HL-60 (cell line): ENCODE measurements around the gene PACS1.
"Not testable (repeated sequence)": the region's sequence is repeated elsewhere in the genome, so short reads cannot be mapped to it uniquely, and the experiment has no call there.

ENCODE experiments used
- POLR2AphosphoS5 ChIP-seq: IDR thresholded peaks from 2 replicates; pipeline ENCODE4 v1.6.1; 2012; ENCODE audit warnings: low read depth
- SPI1 ChIP-seq: IDR thresholded peaks from 2 replicates; pipeline ENCODE4 v1.6.1; 2012; ENCODE audit warnings: low read depth, mild to moderate bottlenecking, borderline replicate concordance
- TF ChIP-seq, protein P1 (sequence below): IDR thresholded peaks from one replicate; pipeline ENCODE4 v1.5.1; 2011; ENCODE audit warnings: low read length, control low read depth, inconsistent platforms; ENCODE audit not compliant: insufficient read depth
- TF ChIP-seq, protein P2 (sequence below): IDR thresholded peaks from 2 replicates; pipeline ENCODE4 v1.6.1; 2012; ENCODE audit warnings: low read depth; ENCODE audit not compliant: insufficient replicate concordance

DNA sequence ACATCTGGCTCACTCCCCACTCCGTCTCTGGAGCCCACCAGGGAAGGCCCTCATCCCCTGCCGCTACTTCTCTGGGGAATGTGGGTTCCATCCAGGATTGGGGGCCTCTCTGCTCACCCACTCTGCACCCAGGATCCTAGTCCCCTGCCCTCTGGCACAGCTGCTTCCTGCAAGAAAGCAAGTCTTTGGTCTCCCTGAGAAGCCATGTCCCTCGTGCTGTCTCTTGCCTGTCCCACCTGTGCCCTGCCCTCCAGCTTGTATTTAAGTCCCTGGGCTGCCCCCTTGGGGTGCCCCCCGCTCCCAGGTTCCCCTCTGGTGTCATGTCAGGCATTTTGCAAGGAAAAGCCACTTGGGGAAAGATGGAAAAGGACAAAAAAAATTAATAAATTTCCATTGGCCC lies 207.0 kb downstream of the PACS1 start:
- TF ChIP-seq SPI1, POLR2AphosphoS5: not testable (repeated sequence)
- TF ChIP-seq, protein P1, sequence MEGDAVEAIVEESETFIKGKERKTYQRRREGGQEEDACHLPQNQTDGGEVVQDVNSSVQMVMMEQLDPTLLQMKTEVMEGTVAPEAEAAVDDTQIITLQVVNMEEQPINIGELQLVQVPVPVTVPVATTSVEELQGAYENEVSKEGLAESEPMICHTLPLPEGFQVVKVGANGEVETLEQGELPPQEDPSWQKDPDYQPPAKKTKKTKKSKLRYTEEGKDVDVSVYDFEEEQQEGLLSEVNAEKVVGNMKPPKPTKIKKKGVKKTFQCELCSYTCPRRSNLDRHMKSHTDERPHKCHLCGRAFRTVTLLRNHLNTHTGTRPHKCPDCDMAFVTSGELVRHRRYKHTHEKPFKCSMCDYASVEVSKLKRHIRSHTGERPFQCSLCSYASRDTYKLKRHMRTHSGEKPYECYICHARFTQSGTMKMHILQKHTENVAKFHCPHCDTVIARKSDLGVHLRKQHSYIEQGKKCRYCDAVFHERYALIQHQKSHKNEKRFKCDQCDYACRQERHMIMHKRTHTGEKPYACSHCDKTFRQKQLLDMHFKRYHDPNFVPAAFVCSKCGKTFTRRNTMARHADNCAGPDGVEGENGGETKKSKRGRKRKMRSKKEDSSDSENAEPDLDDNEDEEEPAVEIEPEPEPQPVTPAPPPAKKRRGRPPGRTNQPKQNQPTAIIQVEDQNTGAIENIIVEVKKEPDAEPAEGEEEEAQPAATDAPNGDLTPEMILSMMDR: not testable (repeated sequence)
- TF ChIP-seq, protein P2, sequence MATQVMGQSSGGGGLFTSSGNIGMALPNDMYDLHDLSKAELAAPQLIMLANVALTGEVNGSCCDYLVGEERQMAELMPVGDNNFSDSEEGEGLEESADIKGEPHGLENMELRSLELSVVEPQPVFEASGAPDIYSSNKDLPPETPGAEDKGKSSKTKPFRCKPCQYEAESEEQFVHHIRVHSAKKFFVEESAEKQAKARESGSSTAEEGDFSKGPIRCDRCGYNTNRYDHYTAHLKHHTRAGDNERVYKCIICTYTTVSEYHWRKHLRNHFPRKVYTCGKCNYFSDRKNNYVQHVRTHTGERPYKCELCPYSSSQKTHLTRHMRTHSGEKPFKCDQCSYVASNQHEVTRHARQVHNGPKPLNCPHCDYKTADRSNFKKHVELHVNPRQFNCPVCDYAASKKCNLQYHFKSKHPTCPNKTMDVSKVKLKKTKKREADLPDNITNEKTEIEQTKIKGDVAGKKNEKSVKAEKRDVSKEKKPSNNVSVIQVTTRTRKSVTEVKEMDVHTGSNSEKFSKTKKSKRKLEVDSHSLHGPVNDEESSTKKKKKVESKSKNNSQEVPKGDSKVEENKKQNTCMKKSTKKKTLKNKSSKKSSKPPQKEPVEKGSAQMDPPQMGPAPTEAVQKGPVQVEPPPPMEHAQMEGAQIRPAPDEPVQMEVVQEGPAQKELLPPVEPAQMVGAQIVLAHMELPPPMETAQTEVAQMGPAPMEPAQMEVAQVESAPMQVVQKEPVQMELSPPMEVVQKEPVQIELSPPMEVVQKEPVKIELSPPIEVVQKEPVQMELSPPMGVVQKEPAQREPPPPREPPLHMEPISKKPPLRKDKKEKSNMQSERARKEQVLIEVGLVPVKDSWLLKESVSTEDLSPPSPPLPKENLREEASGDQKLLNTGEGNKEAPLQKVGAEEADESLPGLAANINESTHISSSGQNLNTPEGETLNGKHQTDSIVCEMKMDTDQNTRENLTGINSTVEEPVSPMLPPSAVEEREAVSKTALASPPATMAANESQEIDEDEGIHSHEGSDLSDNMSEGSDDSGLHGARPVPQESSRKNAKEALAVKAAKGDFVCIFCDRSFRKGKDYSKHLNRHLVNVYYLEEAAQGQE: not testable (repeated sequence)
